Activated CD4-positive, alpha-beta T cell treated with anti-CD3 and anti-CD28 coated beads, Interleukin-2, amount 50 U/mL, for 1 hour (primary cell): ENCODE results near the gene ETNK1.
"Not testable (repeated sequence)": the region's sequence is repeated elsewhere in the genome, so short reads cannot be mapped to it uniquely, and the experiment has no call there.

Source experiments
- DNase-seq: peaks from one replicate; pipeline ENCODE4 v3.0.0-alpha.2; 2020

The ETNK1 gene

DNA sequence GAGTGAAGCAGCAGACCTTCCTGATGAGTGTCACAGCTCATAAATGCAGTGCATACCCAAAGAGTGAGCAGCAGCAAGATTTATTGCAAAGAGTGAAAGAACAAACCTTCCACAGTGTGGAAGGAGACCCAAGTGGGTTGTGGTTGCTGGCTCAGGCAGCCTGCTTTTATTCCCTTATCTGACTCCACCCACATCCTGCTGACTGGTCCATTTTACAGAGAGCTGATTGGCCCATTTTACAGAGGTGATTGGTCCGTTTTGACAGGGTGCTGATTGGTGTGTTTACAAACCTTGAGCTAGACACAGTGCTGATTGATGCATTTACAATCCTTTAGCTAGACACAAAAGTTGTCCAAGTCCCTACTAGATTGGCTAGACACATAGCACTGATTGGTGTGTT, 67.5 kb downstream of the ETNK1 start:
- not testable (repeated sequence) for DNase-seq

DNA sequence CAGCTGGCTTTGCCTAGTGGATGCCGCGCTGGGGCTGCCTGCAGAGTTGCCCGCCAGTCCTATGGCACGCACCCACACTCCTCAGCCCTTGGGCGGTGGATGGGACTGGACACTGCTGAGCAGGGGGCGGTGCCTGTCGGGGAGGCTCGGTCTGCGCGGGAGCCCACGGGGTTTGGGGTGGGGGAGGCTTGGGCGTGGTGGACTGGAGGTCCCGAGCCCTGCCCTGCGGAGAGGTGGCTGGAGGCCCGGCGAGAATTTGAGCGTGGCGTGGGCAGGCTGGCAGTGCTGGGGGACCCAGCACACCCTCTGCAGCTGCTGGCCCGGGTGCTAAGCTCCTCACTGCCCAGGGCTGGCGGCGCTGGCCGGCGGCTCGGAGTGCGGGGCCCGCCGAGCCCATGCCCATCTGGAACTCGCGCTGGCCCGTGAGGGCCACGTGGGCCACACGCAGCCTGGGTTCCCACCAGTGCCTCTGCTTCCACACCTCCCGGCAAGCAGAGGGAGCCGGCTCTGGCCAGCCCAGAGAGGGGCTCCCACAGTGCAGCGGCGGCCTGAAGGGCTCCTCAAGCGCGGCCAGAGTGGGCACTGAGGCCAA, 68.1 kb downstream of the ETNK1 start:
- no peak for DNase-seq

DNA sequence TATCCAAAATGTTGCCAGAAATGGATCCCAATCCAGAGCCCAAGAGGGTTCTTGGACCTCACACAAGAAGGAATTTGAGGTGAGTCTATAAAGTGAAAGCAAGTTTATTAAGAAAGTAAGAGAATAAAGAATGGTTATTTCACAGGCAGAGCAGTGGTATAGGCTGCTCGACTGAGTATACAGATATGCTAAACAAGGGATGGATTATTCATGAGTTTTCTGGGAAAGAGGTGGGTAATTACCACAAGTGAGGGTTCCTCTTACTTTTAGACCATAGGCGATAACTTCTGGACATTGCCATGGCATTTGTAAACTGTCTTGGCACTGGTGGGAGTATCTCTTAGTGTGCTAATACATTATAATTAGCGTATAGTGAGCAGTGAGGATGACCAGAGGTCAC, 73.6 kb downstream of the ETNK1 start:
- DNase-seq, result no peak

DNA sequence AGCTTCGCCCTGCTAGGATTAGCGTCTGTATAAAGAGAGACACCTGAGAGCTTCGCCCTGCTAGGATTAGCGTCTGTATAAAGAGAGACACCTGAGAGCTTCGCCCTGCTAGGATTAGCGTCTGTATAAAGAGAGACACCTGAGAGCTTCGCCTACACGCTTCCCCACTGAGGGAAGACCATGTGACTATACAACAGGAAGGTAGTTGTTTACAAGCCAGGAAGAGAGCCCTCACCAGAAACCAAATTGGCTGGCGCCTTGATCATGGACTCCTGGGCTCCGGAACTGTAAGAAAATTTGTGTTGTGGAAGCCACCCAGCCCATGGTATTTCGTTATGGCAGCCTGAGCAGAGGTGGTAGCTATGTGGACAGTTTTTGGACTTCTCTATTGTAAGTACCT, 74.7 kb downstream of the ETNK1 start:
- DNase-seq, result not testable (repeated sequence)

DNA sequence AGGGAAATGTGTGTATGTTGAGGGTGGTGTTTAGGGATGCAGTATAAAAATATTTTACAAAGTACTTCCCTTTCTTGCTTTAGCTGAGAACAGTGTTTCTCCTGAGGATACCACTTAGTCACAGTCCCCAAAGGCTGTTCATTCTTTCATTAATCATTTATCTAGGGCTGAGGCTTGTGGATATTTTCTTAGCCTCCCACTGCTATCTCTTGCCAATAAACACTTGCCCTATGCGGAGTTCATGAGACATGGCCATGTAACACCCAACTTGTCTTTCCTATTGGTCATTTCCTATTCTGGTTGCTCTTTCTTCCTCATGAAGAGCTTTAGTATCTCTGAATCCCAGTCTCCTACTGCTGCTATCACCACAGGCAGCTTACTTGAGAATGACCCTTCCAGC, 75.1 kb downstream of the ETNK1 start:
- no peak for DNase-seq

DNA sequence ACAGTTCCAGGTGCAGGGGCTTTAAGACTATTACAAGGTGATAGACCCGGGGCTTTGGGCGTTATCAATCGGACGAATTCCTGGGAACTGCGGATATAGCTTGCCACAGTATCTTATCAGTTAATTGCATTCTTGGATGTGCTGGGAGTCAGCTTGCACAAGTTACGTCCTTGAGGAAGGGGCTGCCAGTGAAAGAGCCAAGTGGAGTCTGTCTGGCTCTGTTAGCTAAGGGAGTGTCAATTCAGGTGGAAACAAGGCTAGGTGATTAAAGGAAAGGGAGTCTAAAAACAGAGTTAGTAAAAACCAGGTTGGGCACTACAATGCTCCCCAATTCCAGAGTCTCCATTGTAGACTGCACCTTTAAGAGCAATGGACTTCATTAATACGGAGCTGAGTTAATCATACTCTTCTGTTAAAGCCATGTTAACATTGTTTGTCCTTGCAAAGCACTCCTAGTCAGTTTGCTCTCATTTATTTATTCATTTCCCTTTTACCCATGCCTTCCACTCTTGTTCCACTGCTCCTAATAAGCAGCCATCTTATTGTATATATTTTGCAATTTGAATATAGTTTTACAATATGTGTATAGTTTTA, 76.3 kb downstream of the ETNK1 start:
- DNase-seq, result not testable (repeated sequence)

DNA sequence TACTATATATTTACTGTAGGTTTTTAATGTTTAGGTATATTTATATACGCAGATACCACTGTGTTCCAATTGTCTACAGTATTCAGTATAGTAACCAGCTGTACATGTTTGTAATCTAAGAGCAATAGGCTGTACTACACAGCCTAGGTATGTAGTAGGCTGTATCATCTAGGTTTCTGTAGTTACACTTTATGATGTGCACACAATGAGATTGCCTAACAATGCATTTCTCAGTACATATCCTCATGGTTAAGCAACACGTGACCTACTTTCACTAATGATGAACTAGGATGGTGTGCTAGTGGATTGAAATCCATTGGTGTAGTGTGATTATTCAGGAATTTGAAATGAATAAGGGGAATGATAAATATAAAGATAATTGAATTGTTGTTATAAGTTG, 77.7 kb downstream of the ETNK1 start:
- no peak for DNase-seq

DNA sequence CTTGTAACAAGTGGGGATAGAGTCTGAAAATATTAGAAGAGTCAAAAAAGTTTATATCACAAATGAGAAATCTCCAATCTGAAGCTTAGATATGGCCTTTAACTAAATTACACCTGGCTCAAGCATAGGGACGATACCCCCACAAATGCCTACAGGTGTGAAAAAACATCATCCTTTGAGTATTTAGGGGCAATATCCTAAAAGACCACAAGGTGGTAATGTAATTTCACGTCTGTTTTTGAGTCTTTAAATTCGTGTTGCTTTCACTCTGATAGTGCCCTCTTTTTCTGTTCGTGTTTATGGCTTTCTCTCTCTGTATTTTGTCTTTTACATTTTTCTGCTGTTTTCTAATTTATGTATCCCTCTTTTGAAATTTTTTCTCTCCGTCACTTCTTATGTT, 84.3 kb downstream of the ETNK1 start:
- DNase-seq, result no peak

DNA sequence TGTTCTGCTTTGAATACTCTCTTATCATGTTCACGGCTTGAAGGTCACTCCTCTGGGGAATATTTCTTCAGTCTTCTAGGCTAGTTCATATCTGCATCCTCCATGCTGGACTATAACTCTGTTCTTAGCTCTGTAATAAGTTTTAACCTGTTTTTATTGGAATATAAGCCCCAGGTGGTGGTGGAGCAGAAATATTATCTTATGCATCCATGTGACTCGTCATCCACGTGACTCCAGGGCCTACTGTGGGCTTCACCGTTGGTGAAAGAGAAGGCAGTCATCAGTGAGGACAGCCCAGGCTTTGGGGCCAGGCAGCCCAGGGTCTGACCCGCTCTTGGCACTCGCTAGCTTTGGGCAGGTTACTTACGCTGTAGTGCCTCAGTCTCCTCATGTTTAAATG, 87.1 kb downstream of the ETNK1 start:
- no peak for DNase-seq

DNA sequence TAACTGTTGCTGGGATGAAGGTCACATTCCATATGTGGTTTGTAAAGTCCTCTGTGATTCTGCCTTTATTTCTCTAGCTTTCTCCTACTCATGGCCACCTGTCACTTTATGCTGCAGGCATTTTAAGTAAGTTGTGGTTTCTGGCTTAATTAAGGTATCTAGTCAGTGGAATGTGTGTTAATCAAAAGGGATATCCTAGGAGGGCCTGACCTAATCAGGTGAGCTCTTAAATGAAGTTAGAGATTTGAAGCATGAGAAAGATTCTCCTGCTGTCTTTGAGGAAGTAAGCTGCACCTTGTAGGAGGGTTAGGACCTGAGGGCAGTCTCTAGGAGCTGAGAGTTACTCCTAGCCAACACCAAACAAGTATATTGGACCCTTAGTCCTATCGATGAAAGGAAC, 90.3 kb downstream of the ETNK1 start:
- DNase-seq, result no peak

DNA sequence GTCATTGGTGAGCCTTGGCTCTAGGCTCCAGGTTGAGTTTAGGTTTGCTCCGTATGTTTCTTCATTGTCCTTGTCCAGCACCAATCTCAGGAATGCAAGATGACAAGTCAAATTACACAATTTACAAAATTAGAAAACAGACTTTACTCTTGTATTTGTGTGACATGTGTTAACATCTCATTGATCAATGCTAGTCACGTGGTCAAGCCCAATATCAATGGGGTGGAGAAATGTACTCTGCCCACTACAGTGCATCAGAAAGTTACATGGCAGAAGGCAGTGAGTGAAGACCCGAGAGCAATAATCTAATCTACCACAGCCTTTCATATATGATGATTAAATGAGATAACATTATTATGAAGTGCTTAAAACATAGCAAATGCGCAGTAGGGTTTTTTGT, 94.8 kb downstream of the ETNK1 start:
- DNase-seq, result no peak

DNA sequence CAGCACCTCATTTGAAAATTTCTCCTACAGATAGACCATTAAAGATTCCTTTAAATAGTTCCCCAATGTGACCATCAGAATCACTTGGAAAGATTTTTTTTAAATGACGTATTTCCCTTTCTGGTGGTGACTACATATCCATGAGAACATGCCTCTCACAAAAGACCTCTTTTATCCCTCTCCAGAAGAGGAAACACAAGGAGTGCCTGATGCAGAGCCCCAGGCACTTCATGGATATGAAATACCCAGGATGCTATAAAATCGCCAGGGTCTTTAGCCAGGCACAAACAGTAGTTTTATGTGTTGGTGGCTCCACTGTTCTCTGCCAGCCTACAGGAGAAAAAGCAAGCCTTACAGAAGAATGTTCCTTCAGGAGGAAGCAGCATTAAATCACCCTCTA, 97.1 kb downstream of the ETNK1 start:
- no peak for DNase-seq

DNA sequence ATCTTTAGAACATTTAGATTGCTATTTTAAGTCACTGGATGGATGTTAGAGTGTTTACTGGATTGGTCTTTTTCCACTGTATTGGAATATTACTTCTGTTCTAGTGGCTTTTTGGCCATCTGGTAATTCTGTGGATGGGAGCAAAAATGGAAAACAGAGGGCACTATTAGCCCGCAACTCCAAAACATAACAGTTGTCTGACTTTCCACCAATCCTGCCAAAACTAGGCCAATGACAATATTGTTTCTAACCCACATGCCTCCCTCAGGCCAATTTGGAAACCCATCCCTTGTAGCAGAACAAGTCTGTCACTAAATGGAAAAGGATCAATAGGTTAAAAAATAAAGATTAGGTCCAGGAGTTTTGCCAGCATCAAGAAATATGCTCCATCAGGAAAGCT, 97.8 kb downstream of the ETNK1 start:
- no peak for DNase-seq

DNA sequence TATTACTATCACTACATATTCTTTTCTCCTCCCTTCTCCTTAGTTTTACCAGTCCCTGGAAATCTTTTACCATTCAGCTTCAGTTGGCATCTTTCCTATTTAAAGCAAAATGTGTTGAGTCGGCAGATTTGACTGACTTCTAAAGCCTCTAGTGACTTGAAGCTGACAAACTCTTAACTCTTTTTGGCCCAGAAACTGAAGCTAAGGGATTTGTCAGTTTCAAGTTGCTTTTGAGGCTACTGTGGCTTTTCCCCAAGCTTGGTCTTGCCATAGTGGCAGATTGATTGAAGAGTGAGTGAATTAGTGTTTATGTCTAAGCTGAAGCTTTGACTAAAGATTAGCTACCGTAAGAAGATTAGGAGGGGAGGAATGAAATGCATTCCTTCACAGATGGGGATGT, 104.0 kb downstream of the ETNK1 start:
- no peak for DNase-seq

DNA sequence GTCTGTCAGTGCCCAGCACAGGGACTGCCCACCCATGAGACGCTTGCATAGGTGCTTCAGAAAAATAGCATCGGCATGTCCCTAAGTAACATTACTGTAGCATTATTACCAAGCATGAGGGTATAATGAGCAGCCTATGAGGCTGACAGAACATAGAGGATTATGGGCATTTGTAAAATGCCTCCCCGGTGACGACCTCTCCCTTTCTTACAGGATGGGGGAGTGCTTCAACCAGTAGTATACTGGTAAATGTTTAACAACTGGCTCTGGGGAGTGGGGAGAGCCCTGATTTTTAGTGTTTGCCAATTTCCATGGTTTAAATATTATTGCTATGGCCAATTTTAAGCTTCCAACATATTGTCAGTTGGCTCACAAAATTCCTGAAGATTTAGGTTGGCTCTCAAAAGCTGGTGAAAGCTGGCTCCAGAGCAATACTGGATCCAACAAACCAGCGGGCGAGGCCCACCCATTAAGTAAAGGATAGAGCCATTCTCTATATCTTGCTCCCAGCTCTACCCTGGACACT, 104.5 kb downstream of the ETNK1 start:
- no peak for DNase-seq

DNA sequence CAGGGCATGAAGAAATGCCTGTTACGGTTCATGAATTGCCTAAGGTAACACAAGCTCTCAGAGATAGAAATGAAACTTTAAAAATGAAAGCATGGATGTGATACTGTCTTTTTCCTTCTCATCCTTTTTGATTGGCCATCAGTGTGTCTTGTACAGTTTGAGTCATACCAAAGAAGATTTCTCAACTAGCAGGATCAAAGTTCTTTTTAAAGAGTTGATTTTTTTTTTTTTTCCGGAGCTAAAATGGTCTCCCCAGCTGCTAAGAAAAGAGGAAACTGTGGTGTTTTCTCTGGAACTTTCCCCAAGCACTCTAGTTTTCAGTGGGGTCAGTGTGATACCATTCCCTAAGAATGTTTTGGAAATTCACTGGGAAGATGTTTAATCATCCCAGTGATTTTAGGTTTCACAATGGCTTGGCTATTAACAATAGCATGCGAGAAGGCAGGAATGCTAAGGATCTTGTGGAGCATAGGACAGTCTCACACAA, 105.0 kb downstream of the ETNK1 start:
- DNase-seq, result no peak

DNA sequence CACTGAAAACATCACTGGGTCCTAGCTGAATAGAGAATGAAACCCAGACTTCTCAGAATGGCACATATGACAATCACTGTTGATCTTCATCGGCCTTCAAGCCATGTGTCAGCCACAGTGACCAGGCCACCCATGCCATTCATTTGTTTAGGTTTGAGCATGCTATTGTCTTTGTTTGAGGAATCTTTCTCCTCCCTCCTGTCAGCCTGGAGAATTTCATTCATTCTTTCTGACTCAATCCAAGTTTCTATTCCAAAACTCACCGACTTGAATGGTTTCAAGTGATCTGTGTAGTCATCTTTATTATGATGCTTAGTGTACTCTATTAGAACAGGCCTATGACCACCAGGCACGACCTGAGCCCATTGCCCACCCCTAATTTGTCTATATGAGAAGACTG, 106.3 kb downstream of the ETNK1 start:
- no peak for DNase-seq

DNA sequence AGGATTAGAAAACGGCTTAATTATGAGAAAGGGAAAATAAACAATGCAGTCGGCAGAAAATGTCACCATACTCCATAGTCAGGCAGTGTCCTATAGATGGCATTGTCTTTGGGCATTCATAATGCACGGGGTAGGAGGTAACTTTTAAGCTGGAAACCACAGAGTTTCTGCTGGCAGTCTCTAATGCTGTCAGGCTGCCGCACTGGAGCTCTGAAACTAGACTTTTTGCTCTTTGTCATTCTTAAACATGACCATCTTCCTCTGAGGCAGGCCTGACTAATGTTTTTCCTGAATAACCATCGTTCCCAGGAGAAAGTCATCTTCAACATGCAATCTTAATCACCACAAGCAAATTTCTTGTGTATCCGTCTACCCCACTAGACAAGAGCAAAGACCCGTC, 108.8 kb downstream of the ETNK1 start:
- DNase-seq, result no peak

DNA sequence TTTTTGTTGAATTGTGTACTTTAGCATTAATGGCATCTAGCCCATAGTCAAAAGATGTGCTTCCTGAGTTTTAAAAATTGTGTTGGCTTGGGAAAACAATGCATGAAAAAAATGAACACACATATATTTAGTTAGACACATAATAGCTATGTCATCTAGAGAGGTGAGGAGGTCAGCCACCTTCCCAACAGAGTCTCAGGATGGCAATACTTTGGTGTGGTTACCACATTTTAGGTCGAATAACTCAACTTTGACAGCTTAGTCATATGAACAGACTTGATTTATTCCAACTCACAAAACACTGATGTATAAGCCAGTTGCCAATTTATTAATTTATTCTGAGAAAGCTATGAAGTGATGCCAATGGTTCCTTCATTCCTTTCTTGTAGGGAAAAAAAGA, 114.0 kb downstream of the ETNK1 start:
- no peak for DNase-seq
